ENCODE results near the gene MAEA.

- TF ChIP-seq CTCF (IDR thresholded peaks at IDR 0.05; ENCODE audit: borderline replicate concordance, extremely low read depth, low read length, poor library complexity, severe bottlenecking) (no peak), EZH2 (IDR thresholded peaks at IDR 0.05; ENCODE audit: borderline replicate concordance, low read depth, low read length, severe bottlenecking) (no peak)
Measured at GRCh38 chr4:1354983-1355275, 65.2 kb downstream of the MAEA start.
